NT2/D1 (cell line): ENCODE results near the gene TCF21.

Source experiments
- DNase-seq: peaks from one replicate; pipeline ENCODE4 v3.0.0-alpha.2; 2011; ENCODE audit warnings: low read depth, low spot score
- H3K27me3 ChIP-seq: 2 replicates; pipeline ENCODE4 v1.6.0; 2011; ENCODE audit warnings: mild to moderate bottlenecking; ENCODE audit not compliant: insufficient read length, insufficient read depth
- H3K36me3 ChIP-seq: 2 replicates; pipeline ENCODE4 v1.6.1; 2011; ENCODE audit warnings: mild to moderate bottlenecking, low read length, mixed read lengths; ENCODE audit not compliant: insufficient read depth, insufficient read length
- H3K4me1 ChIP-seq: 2 replicates; pipeline ENCODE4 v1.5.1; 2011; ENCODE audit not compliant: insufficient read depth, insufficient read length
- H3K4me3 ChIP-seq: 2 replicates; pipeline ENCODE4 v1.5.1; 2011; ENCODE audit warnings: low read depth; ENCODE audit not compliant: insufficient read length
- H3K9ac ChIP-seq: 2 replicates; pipeline ENCODE4 v1.6.0; 2011; ENCODE audit warnings: low read depth; ENCODE audit not compliant: insufficient read length
- H3K9me3 ChIP-seq: 2 replicates; pipeline ENCODE4 v1.5.1; 2011; ENCODE audit warnings: mild to moderate bottlenecking, low read length; ENCODE audit not compliant: insufficient read depth
- SUZ12 ChIP-seq: IDR thresholded peaks from 2 replicates; pipeline ENCODE4 v1.6.1; 2011; ENCODE audit not compliant: insufficient read length, insufficient read depth; ENCODE audit errors: extremely low read depth
- YY1 ChIP-seq: IDR thresholded peaks from 2 replicates; pipeline ENCODE4 v1.6.1; 2011; ENCODE audit not compliant: insufficient read length, insufficient read depth
- ZNF274 ChIP-seq: IDR thresholded peaks from 2 replicates; pipeline ENCODE4 v1.6.1; 2011; ENCODE audit warnings: mild to moderate bottlenecking, low read depth, low read length

Gene TCF21

DNA sequence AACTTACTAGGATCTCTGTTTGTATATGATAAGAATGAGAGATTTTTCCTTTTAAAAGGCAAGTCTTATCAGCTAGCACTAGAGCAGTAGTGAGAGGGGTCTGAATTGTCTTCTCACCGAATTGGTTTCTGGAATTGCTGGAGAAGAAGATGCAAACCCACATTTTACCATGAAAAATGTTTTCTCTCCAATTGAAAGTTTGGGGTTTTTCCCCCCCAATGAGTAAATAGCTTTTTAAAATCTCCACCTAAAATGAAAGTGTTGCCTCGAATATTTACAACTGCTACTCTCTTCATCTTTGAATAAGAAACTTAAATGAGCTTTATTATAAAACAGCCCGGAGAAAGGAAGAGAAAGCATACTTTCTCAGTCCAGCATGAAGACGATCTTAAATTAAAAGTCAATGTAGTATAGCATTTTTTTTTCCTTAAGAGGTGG, 1.8 kb downstream of the TCF21 start:
- no peaks in the 10 kb centered on the region for H3K4me1 ChIP-seq
- no peak for TF ChIP-seq ZNF274
- TF ChIP-seq YY1, result no peak
- TF ChIP-seq SUZ12, result no peak
- DNase-seq, result no peak
- H3K4me3 ChIP-seq, result no peak overlapping the region
- peaks cover 84% of the 10 kb centered on the region for H3K27me3 ChIP-seq
- no peaks in the 10 kb centered on the region for H3K36me3 ChIP-seq
- H3K9ac ChIP-seq, result no peak overlapping the region
- no peaks in the 10 kb centered on the region for H3K9me3 ChIP-seq

- Histone ChIP-seq H3K36me3 (no peaks in the 10 kb centered on the region), H3K4me3 (peak overlapping the region; percentile 24), H3K9me3 (no peaks in the 10 kb centered on the region), H3K9ac (no peak overlapping the region), H3K4me1 (no peaks in the 10 kb centered on the region), H3K27me3 (peaks cover 90% of the 10 kb centered on the region)
- DNase-seq, result no peak
- TF ChIP-seq YY1 (no peak), ZNF274 (no peak), SUZ12 (no peak)
These were observed 2.4 kb downstream of the TCF21 start for GRCh38 chr6:133891149-133891926.

DNA sequence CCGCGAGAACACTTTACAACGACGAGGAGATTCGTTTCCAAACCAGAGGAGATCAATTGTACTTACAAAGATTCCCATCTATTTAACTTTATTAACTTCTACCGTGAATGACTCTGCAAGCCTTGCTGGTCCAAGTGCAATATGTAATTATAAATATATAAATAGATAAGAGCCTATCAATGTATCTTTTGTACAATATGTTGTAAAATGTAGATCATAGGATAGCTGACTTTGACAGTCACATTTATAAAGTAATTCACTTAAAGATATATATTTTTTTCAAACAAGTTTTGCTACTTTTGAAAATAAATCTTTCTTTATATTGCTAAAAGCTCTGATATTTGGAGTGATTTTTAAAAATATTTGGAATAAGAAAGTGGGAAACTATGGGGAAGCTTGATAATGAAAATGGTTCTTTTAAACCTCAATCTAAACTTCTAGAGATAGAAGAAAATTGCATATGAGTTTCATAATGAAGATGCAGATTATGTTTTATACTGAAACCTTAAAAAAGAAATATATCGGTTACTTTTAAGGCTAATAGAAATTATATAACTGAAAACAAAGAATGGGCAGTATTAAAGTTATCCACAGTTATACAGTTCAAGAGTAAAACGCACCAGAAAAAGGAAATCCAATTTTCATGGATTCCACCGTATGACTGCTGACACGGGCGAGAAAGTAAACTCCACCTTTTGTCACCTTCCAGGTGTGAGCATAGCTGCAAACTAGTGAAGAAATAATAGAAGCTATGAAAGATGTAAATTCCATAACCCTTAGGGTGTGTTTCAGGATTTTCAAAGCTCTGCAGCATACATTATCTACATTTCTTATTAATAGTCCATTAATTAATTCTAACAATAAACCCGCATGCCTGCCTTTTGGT, 3.3 kb downstream of the TCF21 start:
- Histone ChIP-seq H3K4me1 (no peaks in the 10 kb centered on the region), H3K4me3 (peak overlapping the region; percentile 24), H3K27me3 (peaks cover 99% of the 10 kb centered on the region), H3K36me3 (no peaks in the 10 kb centered on the region), H3K9ac (no peak overlapping the region), H3K9me3 (no peaks in the 10 kb centered on the region)
- no peak for DNase-seq
- TF ChIP-seq SUZ12 (no peak), ZNF274 (no peak), YY1 (no peak)

GRCh38 chr6:133892813-133893691, 4.1 kb downstream of the TCF21 start:
- no peak for DNase-seq
- Histone ChIP-seq H3K4me1 (no peaks in the 10 kb centered on the region), H3K27me3 (peaks cover 98% of the 10 kb centered on the region), H3K4me3 (no peak overlapping the region), H3K36me3 (no peaks in the 10 kb centered on the region), H3K9me3 (no peaks in the 10 kb centered on the region), H3K9ac (no peak overlapping the region)
- TF ChIP-seq SUZ12 (peak; percentile 96), ZNF274 (no peak)

- no peaks in the 10 kb centered on the region for H3K4me1 ChIP-seq
- no peak for DNase-seq
- H3K27me3 ChIP-seq, result peaks cover 93% of the 10 kb centered on the region
- no peaks in the 10 kb centered on the region for H3K36me3 ChIP-seq
- H3K9me3 ChIP-seq, result no peaks in the 10 kb centered on the region
- no peak overlapping the region for H3K9ac ChIP-seq
- no peak for TF ChIP-seq ZNF274
- no peak for TF ChIP-seq SUZ12
- no peak for TF ChIP-seq YY1
- H3K4me3 ChIP-seq, result no peak overlapping the region
These were observed 5.0 kb downstream of the TCF21 start for GRCh38 chr6:133893946-133894345.

DNA sequence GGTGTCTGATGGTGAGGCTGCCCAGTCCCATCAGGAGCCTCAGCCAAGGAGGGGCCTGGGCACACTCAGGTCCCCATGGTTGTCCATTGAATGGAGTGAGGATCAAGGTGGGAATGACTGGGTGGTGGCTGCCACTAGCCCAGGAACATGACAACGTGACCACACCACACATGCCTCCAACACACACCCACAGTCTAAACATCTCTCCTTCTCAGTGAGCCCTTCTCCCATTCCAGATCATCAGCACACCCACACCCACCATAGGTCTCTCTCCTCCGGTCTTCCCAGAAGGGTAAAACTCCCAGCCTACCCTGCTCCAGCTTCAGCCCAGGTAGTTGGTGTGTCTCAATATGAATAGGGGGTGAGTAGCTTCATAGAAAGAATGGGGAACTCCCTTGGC, 5.5 kb downstream of the TCF21 start:
- H3K4me3 ChIP-seq, result no peak overlapping the region
- no peak for DNase-seq
- no peaks in the 10 kb centered on the region for H3K9me3 ChIP-seq
- no peak overlapping the region for H3K9ac ChIP-seq
- peaks cover 89% of the 10 kb centered on the region for H3K27me3 ChIP-seq
- no peaks in the 10 kb centered on the region for H3K36me3 ChIP-seq
- no peaks in the 10 kb centered on the region for H3K4me1 ChIP-seq
- TF ChIP-seq ZNF274 (no peak), SUZ12 (no peak), YY1 (no peak)
